Measurements from ENCODE around the gene AGO3. TPM values are rescaled to one million over a fixed set of nuclear protein-coding genes. Genes with fewer than 3 reads are reported as not detected.

AGO3 gene
- total and polyA plus RNA-seq, 2 experiments from 2014 or later, result 10.7 to 30.3 TPM

DNA sequence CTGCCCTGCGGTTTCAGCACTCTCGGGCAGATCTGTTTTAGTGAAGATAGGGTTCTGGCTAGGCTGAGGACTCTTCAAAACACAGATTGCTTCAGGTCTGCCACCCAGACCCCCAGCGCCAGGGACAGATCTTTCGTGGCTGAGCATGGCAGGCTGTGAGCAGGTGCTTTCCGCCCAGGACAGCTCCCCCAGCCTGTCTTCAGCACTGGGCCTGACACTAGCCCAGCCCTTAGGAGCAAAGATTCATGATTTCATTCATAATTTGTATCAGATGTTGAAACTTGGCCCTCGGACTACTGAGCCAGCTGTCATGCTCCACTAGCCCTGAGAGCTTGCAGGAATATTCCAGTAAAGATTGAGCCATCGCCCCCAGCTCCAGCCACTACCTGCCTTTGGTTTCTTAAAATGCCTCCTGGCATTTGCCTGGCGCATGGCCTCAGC lies 163.7 kb downstream of the AGO3 start:
- TF ChIP-seq, protein P1, sequence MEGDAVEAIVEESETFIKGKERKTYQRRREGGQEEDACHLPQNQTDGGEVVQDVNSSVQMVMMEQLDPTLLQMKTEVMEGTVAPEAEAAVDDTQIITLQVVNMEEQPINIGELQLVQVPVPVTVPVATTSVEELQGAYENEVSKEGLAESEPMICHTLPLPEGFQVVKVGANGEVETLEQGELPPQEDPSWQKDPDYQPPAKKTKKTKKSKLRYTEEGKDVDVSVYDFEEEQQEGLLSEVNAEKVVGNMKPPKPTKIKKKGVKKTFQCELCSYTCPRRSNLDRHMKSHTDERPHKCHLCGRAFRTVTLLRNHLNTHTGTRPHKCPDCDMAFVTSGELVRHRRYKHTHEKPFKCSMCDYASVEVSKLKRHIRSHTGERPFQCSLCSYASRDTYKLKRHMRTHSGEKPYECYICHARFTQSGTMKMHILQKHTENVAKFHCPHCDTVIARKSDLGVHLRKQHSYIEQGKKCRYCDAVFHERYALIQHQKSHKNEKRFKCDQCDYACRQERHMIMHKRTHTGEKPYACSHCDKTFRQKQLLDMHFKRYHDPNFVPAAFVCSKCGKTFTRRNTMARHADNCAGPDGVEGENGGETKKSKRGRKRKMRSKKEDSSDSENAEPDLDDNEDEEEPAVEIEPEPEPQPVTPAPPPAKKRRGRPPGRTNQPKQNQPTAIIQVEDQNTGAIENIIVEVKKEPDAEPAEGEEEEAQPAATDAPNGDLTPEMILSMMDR (IDR thresholded peaks at IDR 0.05; ENCODE audit: low read depth, low read length), result no peak
- Histone ChIP-seq H3K4me3 (no peak overlapping the region), H3K27me3 (no peaks in the 10 kb centered on the region), H3K36me3 (peaks cover 40% of the 10 kb centered on the region), H3K9me3 (ENCODE audit: low read depth) (no peaks in the 10 kb centered on the region), H3K27ac (no peak overlapping the region), H3K4me1 (ENCODE audit: low read depth) (peaks cover 6% of the 10 kb centered on the region)
- no peak for DNase-seq (ENCODE audit: low read depth in 1 of 2, low spot score in 1 of 2)

DNA sequence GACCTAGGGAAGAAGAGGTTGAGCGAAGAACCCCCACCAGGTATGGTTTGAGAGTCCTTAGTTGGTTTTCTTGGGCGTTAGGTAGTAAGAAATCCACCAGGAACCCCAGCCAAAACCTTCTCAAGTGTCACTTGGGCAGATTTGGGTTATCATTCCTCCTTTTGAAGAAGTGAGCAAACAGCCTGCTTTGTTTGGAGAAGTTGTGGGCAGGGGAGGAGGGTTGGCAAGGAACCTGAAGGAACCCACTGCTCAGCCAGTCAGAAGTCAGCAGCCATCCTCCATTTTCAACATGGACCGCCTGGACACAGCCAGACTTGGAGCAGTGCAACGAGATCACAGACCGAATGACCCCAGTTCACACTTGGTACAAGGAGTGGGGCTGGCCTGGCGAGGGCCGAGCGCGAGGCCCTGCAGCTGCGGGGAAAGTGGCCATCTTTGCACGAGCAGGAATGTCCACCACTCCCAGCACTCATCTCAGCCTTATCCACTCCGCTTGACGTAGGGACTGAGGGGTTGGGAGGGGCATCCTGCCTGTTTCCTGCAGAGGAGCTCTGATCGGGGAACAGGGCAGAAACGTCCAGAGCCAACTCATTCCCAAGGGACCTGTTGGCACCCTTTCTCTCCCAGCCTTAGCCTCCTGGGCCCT lies 165.0 kb downstream of the AGO3 start:
- Histone ChIP-seq H3K27me3 (no peaks in the 10 kb centered on the region), H3K36me3 (peaks cover 40% of the 10 kb centered on the region), H3K4me1 (ENCODE audit: low read depth) (no peaks in the 10 kb centered on the region), H3K4me3 (no peak overlapping the region), H3K9me3 (ENCODE audit: low read depth) (no peaks in the 10 kb centered on the region), H3K27ac (no peak overlapping the region)
- DNase-seq (ENCODE audit: low read depth in 1 of 2, low spot score in 1 of 2), result peak in 1 of 2 donors; percentile 7
- TF ChIP-seq, protein P1 (IDR thresholded peaks at IDR 0.05; ENCODE audit: low read depth, low read length), result no peak

DNA sequence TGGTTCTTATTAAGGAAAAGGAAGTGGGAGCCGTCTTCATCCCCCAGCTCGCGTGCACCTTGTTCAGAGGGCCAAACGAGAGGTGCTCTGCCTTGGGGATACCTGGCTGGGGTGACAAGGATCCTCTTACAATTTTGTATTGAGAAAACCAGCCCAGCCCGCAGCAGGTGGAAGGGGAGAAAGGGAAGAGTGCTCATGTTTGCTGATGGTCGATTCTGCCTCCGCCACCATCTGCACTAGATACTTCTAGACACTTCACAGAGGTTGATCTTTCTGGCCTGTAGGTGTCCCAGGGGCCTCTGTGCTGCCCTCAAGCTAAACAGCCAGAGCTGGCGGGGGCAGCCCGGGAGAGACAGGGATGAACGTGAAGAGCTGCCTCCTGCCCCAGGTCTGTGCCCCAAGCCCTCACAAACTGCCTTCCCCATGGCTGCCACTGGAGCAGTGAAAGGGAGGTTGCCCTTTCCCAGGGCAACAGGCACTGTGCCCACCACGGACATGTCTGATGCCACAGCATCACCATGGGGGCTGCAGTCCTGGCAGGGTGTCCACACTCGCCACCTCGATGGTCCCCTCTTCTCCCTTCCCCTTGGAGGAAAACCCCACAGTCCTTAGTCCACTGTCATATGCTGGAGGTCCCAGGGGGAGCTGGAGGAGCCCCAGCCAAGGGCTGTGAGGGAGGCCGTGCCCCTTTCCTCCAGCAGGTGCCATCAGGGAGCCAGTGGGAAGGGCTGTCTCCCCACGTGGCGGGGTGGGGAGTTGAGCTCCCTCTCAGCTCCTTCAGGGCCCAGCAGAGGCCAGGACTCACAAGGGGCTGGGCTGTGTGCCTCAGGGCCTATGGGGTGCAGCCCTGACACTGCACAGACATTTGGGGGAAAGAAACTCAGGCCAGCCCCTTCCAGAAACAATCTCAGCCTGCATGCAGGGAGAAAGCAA lies 165.9 kb downstream of the AGO3 start:
- Histone ChIP-seq H3K4me3 (no peak overlapping the region), H3K9me3 (ENCODE audit: low read depth) (no peaks in the 10 kb centered on the region), H3K27me3 (no peaks in the 10 kb centered on the region), H3K4me1 (ENCODE audit: low read depth) (no peaks in the 10 kb centered on the region), H3K27ac (peak overlapping the region; percentile 28), H3K36me3 (peaks cover 36% of the 10 kb centered on the region)
- peak; percentile 9 to 27 for DNase-seq (ENCODE audit: low read depth in 1 of 2, low spot score in 1 of 2)
- TF ChIP-seq, protein P1 (IDR thresholded peaks at IDR 0.05; ENCODE audit: low read depth, low read length), result no peak

DNA sequence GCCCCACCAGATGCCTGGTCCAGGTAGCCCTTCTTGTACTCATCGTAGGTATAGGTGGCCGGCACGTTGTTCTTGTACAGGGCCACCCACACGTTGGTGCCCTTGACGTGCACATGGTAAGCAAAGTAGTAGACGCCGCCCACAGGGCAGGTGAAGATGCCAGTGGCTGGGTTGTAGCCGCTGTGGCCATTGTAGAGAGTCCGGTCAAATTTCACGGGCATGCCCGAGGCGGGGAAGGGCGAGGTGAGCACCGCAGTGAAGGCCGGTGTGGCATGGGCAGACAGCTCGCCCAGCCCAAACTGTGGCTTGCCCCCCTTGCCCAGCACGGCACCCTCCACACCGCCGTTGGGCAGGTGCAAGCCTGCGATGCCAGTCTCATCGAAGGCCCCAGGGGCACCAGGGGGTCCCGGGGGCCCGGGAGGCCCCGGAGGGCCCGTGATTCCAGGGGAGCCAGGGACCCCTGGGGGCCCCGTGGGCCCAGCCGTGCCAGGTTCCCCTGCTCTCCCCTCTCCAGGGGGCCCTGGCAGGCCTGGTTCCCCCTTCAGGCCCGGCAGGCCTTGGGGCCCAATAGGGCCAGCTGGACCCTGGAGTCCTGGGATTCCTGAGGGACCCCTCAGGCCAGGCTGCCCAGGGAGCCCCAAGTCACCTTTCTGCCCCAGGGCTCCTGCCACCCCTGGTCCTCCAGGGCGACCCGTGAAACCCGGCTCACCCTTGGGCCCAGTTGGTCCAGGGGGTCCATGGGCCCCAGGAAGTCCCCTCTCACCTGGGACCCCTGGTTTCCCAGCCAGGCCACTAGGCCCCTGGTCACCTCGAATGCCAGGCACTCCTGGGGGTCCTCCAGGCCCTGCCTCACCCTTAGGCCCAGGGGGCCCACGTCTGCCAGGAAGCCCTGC lies 167.0 kb downstream of the AGO3 start:
- H3K36me3 ChIP-seq, result peaks cover 26% of the 10 kb centered on the region
- H3K27ac ChIP-seq, result no peak overlapping the region
- DNase-seq (ENCODE audit: low read depth in 1 of 2, low spot score in 1 of 2), result no peak
- no peaks in the 10 kb centered on the region for H3K9me3 ChIP-seq (ENCODE audit: low read depth)
- no peaks in the 10 kb centered on the region for H3K4me1 ChIP-seq (ENCODE audit: low read depth)
- no peaks in the 10 kb centered on the region for H3K27me3 ChIP-seq
- no peak overlapping the region for H3K4me3 ChIP-seq
- TF ChIP-seq, protein P1 (IDR thresholded peaks at IDR 0.05; ENCODE audit: low read depth, low read length), result no peak
